H1 (cell line): ENCODE results near the gene PCSK4. TPM values are rescaled to one million over a fixed set of nuclear protein-coding genes. Genes with fewer than 3 reads are reported as not detected.

Experiments used
- CTCF ChIA-PET: fragments of 300-600 bp; sonication (Branson Sonifier 250); formaldehyde crosslinking; loops from one replicate; lab custom pipeline; 2021; ENCODE audit not compliant: partially characterized antibody; lab: Charles Lee
- POLR2A ChIA-PET: fragments of 300-600 bp; sonication (Branson Sonifier 250); formaldehyde crosslinking; loops from one replicate; lab custom pipeline; 2021; ENCODE audit warnings: inconsistent platforms; ENCODE audit not compliant: partially characterized antibody; lab: Charles Lee
- DNase-seq, 2 experiments: peaks; one replicate each; pipeline versions ENCODE4 v3.0.0 to v3.0.0-alpha.2; 2010 to 2022; ENCODE audit warnings: low spot score in 2 of 2, low read depth in 1 of 2, mixed read lengths in 1 of 2
- FAIRE-seq: peaks from 2 replicates; lab custom pipeline; 2011; peaks lifted over from hg19 to GRCh38; lab: Jason Lieb, UNC
- H2AFZ ChIP-seq: 2 replicates; pipeline ENCODE4 v1.8.1; 2012; ENCODE audit warnings: low read length, inconsistent platforms
- H2AK5ac ChIP-seq: 2 replicates; pipeline ENCODE4 v1.6.1; 2013; ENCODE audit warnings: low read depth, low read length
- H2BK120ac ChIP-seq: replicated peaks from 2 replicates; pipeline ENCODE3; 2013; ENCODE audit warnings: low read depth, low read length, inconsistent platforms
- H2BK12ac ChIP-seq: 2 replicates; pipeline ENCODE4 v1.6.1; 2013; ENCODE audit warnings: low read depth, low read length
- H2BK15ac ChIP-seq: 2 replicates; pipeline ENCODE4 v1.6.1; 2013; ENCODE audit warnings: low read length
- H2BK20ac ChIP-seq: 2 replicates; pipeline ENCODE4 v1.6.1; 2013; ENCODE audit warnings: low read length
- H2BK5ac ChIP-seq: 2 replicates; pipeline ENCODE4 v1.6.1; 2013; ENCODE audit warnings: low read depth, low read length
- H3K14ac ChIP-seq: 2 replicates; pipeline ENCODE4 v1.6.1; 2013; ENCODE audit warnings: inconsistent platforms; ENCODE audit not compliant: insufficient read length
- H3K18ac ChIP-seq: 2 replicates; pipeline ENCODE4 v1.6.1; 2013; ENCODE audit warnings: low read length; ENCODE audit errors: extremely low read depth
- H3K23ac ChIP-seq: 2 replicates; pipeline ENCODE4 v1.6.1; 2013; ENCODE audit warnings: inconsistent platforms; ENCODE audit not compliant: insufficient read length
- H3K23me2 ChIP-seq: 2 replicates; pipeline ENCODE4 v1.6.1; 2013; ENCODE audit warnings: low read depth, low read length
- H3K27ac ChIP-seq: 2 replicates; pipeline ENCODE4 v1.6.1; 2011; ENCODE audit warnings: low read depth, low read length, inconsistent platforms
- H3K27me3 ChIP-seq, 4 experiments: replicated peaks in 1 of 4; 1 replicate in 1 of 4; 2 replicates in 3 of 4; pipeline versions ENCODE4 v1.6.1 to v1.8.1; 2011 to 2013; ENCODE audit warnings: low read length in 3 of 4, mild to moderate bottlenecking in 3 of 4, inconsistent platforms in 2 of 4, mixed read lengths in 2 of 4, moderate library complexity in 1 of 4; ENCODE audit not compliant: control insufficient read depth in 3 of 4, insufficient read depth in 3 of 4; ENCODE audit errors: extremely low read depth in 1 of 4
- H3K36me3 ChIP-seq, 4 experiments: 2 replicates each; pipeline versions ENCODE4 v1.6.1 to v1.8.1; 2011 to 2013; ENCODE audit warnings: mild to moderate bottlenecking in 4 of 4, low read length in 3 of 4, moderate library complexity in 2 of 4, control low read depth in 1 of 4, inconsistent platforms in 1 of 4; ENCODE audit not compliant: insufficient read depth in 4 of 4, control insufficient read depth in 2 of 4
- H3K4ac ChIP-seq: replicated peaks from 2 replicates; pipeline ENCODE3; 2013; ENCODE audit warnings: low read length, low read depth, mixed read lengths, inconsistent platforms; ENCODE audit not compliant: insufficient read length
- H3K4me1 ChIP-seq, 4 experiments: replicated peaks in 1 of 4; 1 replicate in 1 of 4; 2 replicates in 3 of 4; pipeline versions ENCODE4 v1.6.1 to v1.8.1; 2011 to 2013; ENCODE audit warnings: low read length in 3 of 4, inconsistent platforms in 2 of 4, mixed read lengths in 1 of 4; ENCODE audit not compliant: insufficient read depth in 4 of 4, control insufficient read depth in 3 of 4
- H3K4me2 ChIP-seq, 2 experiments: 2 replicates each; pipeline versions ENCODE4 v1.6.1 to v1.8.1; 2011 to 2013; ENCODE audit warnings: low read depth in 2 of 2, low read length in 2 of 2, control low read depth in 1 of 2, inconsistent platforms in 1 of 2, mild to moderate bottlenecking in 1 of 2; ENCODE audit not compliant: insufficient read depth in 1 of 2
- H3K4me3 ChIP-seq, 4 experiments: fragments of 200-600, 300-600 bp in 1 of 4; sonication (generic), shearing (Covaris generic), sonication (Bioruptor Twin) in 1 of 4; 2 replicates each; pipeline versions ENCODE4 v1.5.1 to v1.8.1; 2011 to 2016; ENCODE audit warnings: low read length in 4 of 4, low read depth in 3 of 4, control low read depth in 2 of 4, inconsistent platforms in 2 of 4, mild to moderate bottlenecking in 2 of 4, mixed read lengths in 1 of 4, moderate library complexity in 1 of 4; ENCODE audit not compliant: insufficient read depth in 2 of 4; ENCODE audit errors: extremely low read depth in 1 of 4
- H3K56ac ChIP-seq: replicated peaks from 2 replicates; pipeline ENCODE3; 2013; ENCODE audit warnings: low read depth, mild to moderate bottlenecking, mixed read lengths, low read length, inconsistent platforms; ENCODE audit not compliant: insufficient read length
- H3K79me1 ChIP-seq: 2 replicates; pipeline ENCODE4 v1.6.1; 2013; ENCODE audit warnings: low read depth, low read length, control low read depth
- H3K79me2 ChIP-seq, 2 experiments: 2 replicates each; pipeline versions ENCODE4 v1.6.1 to v1.8.1; 2012 to 2013; ENCODE audit warnings: low read length in 2 of 2, mild to moderate bottlenecking in 2 of 2, inconsistent platforms in 1 of 2; ENCODE audit not compliant: insufficient read depth in 2 of 2, control insufficient read depth in 1 of 2
- H3K9ac ChIP-seq, 4 experiments: replicated peaks in 1 of 4; 1 replicate in 1 of 4; 2 replicates in 3 of 4; pipeline versions ENCODE4 v1.6.1 to v1.8.1; 2011 to 2013; ENCODE audit warnings: low read depth in 3 of 4, low read length in 3 of 4, control low read depth in 2 of 4, mild to moderate bottlenecking in 2 of 4, moderate library complexity in 2 of 4, inconsistent platforms in 1 of 4; ENCODE audit errors: extremely low read depth in 1 of 4
- H3K9me3 ChIP-seq, 2 experiments: 2 replicates each; pipeline versions ENCODE4 v1.6.1 to v1.8.1; 2012 to 2013; ENCODE audit warnings: mild to moderate bottlenecking in 2 of 2, moderate library complexity in 2 of 2, control low read depth in 1 of 2, inconsistent platforms in 1 of 2, low read depth in 1 of 2, low read length in 1 of 2, mixed read lengths in 1 of 2; ENCODE audit not compliant: insufficient read depth in 2 of 2
- H4K20me1 ChIP-seq, 2 experiments: replicated peaks in 1 of 2; 2 replicates each; pipeline versions ENCODE3 to v1.8.1; 2011 to 2013; ENCODE audit warnings: inconsistent platforms in 2 of 2, low read length in 2 of 2, mild to moderate bottlenecking in 1 of 2; ENCODE audit not compliant: insufficient read depth in 2 of 2, control insufficient read depth in 1 of 2
- H4K5ac ChIP-seq: 2 replicates; pipeline ENCODE4 v1.6.1; 2013; ENCODE audit warnings: low read length, low read depth, mixed read lengths, inconsistent platforms; ENCODE audit not compliant: insufficient read length
- H4K8ac ChIP-seq: 2 replicates; pipeline ENCODE4 v1.8.0; 2013; ENCODE audit warnings: mild to moderate bottlenecking, moderate library complexity, low read length, inconsistent platforms; ENCODE audit not compliant: insufficient read depth; ENCODE audit errors: extremely low read depth
- H4K91ac ChIP-seq: replicated peaks from 2 replicates; pipeline ENCODE3; 2013; ENCODE audit warnings: low read length, mixed read lengths, inconsistent platforms; ENCODE audit not compliant: insufficient read length
- CHD1 ChIP-seq: IDR thresholded peaks from 2 replicates; pipeline ENCODE4 v1.6.1; 2012; ENCODE audit warnings: low read depth, low read length, improper control_type of control experiment
- CHD2 ChIP-seq: IDR thresholded peaks from 2 replicates; pipeline ENCODE4 v1.6.1; 2012; ENCODE audit warnings: low read length, improper control_type of control experiment
- CTCF ChIP-seq, 3 experiments: IDR thresholded peaks; 1 replicate in 2 of 3; 2 replicates in 1 of 3; pipeline versions ENCODE4 v1.5.1 to v1.6.1; 2011; ENCODE audit warnings: low read length in 3 of 3, mild to moderate bottlenecking in 3 of 3, inconsistent platforms in 2 of 3, low read depth in 1 of 3, moderate library complexity in 1 of 3; ENCODE audit not compliant: insufficient read depth in 1 of 3; ENCODE audit errors: control extremely low read depth in 1 of 3
- HDAC2 ChIP-seq, 2 experiments: fragments of 300-600 bp in 1 of 2; sonication (generic) in 1 of 2; IDR thresholded peaks; 2 replicates each; pipeline ENCODE4 v1.6.1; 2011 to 2012; ENCODE audit warnings: low read depth in 2 of 2, low read length in 2 of 2, mild to moderate bottlenecking in 2 of 2, moderate library complexity in 2 of 2, borderline replicate concordance in 1 of 2, inconsistent platforms in 1 of 2
- JUND ChIP-seq: IDR thresholded peaks from 2 replicates; pipeline ENCODE4 v1.6.1; 2011; ENCODE audit warnings: mild to moderate bottlenecking, improper control_type of control experiment, low read length
- KDM1A ChIP-seq: fragments of 200-600, 300-600 bp; sonication (generic); IDR thresholded peaks from 2 replicates; pipeline ENCODE4 v1.7.1; 2016; ENCODE audit warnings: mild to moderate bottlenecking, low read length, borderline replicate concordance
- RNF2 ChIP-seq: fragments of 200-900, 300-1000 bp; sonication (generic); IDR thresholded peaks from 2 replicates; pipeline ENCODE4 v1.7.1; 2016; ENCODE audit warnings: borderline replicate concordance, low read depth, mild to moderate bottlenecking, antibody characterized with exemption, low read length; ENCODE audit not compliant: poor library complexity, severe bottlenecking; ENCODE audit errors: missing control alignments
- WGBS, 2 experiments: shearing (Covaris generic) in 1 of 2; methylation state at CpG; one replicate each; pipeline versions ENCODE4 v1.1.6 to v1.1.7; 2013 to 2015; ENCODE audit warnings: low lambda C conversion rate in 2 of 2, mixed read lengths in 2 of 2, inconsistent platforms in 1 of 2, low coverage in 1 of 2, missing lambda C conversion rate in 1 of 2; ENCODE audit not compliant: insufficient replicate concordance in 2 of 2, insufficient coverage in 1 of 2, insufficient read length in 1 of 2; ENCODE audit errors: extremely low coverage in 1 of 2, missing lambda C conversion rate in 1 of 2; 5-methylcytosine and 5-hydroxymethylcytosine counted together
- polyA plus RNA-seq, 7 experiments: library from polyadenylated mRNA; depleted of rRNA in 3 of 7; stranded (reverse) in 5 of 7; unstranded in 2 of 7; fragments of >200 nt in 5 of 7; fragments of 200-250 nt in 2 of 7; gene quantifications; 1 replicate in 5 of 7; 2 replicates in 1 of 7; 4 replicates in 1 of 7; pipeline versions ENCODE4 v1.2.1 to v1.2.3, GENCODE V29; 2011 to 2013; ENCODE audit warnings: missing spikeins in 2 of 7, mixed read lengths in 2 of 7
- total RNA-seq: library from RNA; stranded (reverse); fragmentation: NEBNext Ultra II Directional; extraction: Animal tissue kit (Norgen Biotek cat#: 25700); gene quantifications from 2 replicates; pipeline ENCODE4 v1.2.1, GENCODE V29; 2021

The PCSK4 gene
- total and polyA plus RNA-seq, 2 of the 8 experiments (the other 6 are each of a cell fraction or from before 2014, with no cell fraction given) = 9.8 to 10.7 TPM

GRCh38 chr19:1512671-1513498 lies 22.7 kb upstream of the PCSK4 start, which contains the start of gene ADAMTSL5:
ADAMTSL5 (minus strand) TSS chr19:1513019; CDS start chr19:1510943, 2,076 bp downstream.
- ChIA-PET POLR2A (interaction anchor here (1.3 kb wide), 2 partner anchors 41 to 74 kb away, joined by 3 read pairs; no protein-coding TSS in a partner anchor), CTCF (interaction anchor here (1.5 kb wide), 1 partner anchor 37 kb away, joined by 3 read pairs; no protein-coding TSS in a partner anchor)
- Histone ChIP-seq H3K4me1 (peaks cover 0 to 3% (median 0%) of the 10 kb centered on the region in 4 experiments; a peak in 3 of 7 replicates), H3K18ac (no peak within 1 kb of the TSS), H3K23ac (no peak within 1 kb of the TSS), H3K56ac (no peak within 1 kb of the TSS), H3K79me2 (no peaks in the 10 kb centered on the region), H2BK5ac (no peak within 1 kb of the TSS), H3K4me2 (peak within 1 kb of the TSS; percentile 38 to 60; a peak in 3 of 4 replicates), H2AK5ac (no peak within 1 kb of the TSS), H2BK120ac (no peak within 1 kb of the TSS), H2BK20ac (no peak within 1 kb of the TSS), H3K23me2 (peaks cover 4% of the 10 kb centered on the region; the same call in 1 of the 2 replicates), H2BK12ac (no peak within 1 kb of the TSS), H3K4me3 (peak within 1 kb of the TSS in 3 of 4 experiments; percentile 7 to 55 (median 8); a peak in 5 of 8 replicates), H3K36me3 (no peaks in the 10 kb centered on the region), H3K27ac (no peak within 1 kb of the TSS), H4K20me1 (peaks cover 0 to 6% of the 10 kb centered on the region in 2 experiments), H3K9ac (no peak within 1 kb of the TSS), H3K9me3 (no peaks in the 10 kb centered on the region), H4K8ac (peak within 1 kb of the TSS; percentile 51), H3K27me3 (peaks cover 0 to 10% (median 5%) of the 10 kb centered on the region in 4 experiments; a peak in 5 of 7 replicates), H3K14ac (no peak within 1 kb of the TSS), H2BK15ac (no peak within 1 kb of the TSS), H3K79me1 (no peaks in the 10 kb centered on the region), H4K5ac (no peak within 1 kb of the TSS), H2AFZ (no peak within 1 kb of the TSS), H4K91ac (no peak within 1 kb of the TSS), H3K4ac (no peak within 1 kb of the TSS)
- no peak for FAIRE-seq
- WGBS, 2 experiments = 40% methylated on average over 9 of the region's 78 CpGs; no CpG with 5 or more reads in 1 of the 2 experiments
- no peak for DNase-seq
- TF ChIP-seq CHD2 (no peak), CHD1 (no peak), CTCF (IDR thresholded peaks at IDR 0.05; ENCODE audit: control extremely low read depth in 1 of 3, insufficient read depth in 1 of 3, low read depth in 1 of 3, low read length in 3 of 3) (peak; percentile 26 to 35 (median 32); a peak in 3 of 4 replicates), KDM1A (peak; percentile 95), HDAC2 (IDR thresholded peaks at IDR 0.05; ENCODE audit: borderline replicate concordance in 1 of 2, low read depth in 2 of 2, low read length in 2 of 2) (peak in 1 of 2 experiments; percentile 11; a peak in 1 of 4 replicates), RNF2 (no peak), JUND (no peak)
